A549 (cell line): ENCODE measurements around the gene SIK3.

Experiments
- CHD4 ChIP-seq: fragments of 200-600 bp; sonication (generic); IDR thresholded peaks from 2 replicates; pipeline ENCODE4 v1.6.1; 2016; ENCODE audit warnings: antibody characterized with exemption, mild to moderate bottlenecking, borderline replicate concordance
- CTCF ChIP-seq: fragments of >200 bp; sonication (Bioruptor Twin); formaldehyde crosslinking; IDR thresholded peaks from 3 replicates; pipeline ENCODE4 v1.5.1; 2016
- ELK1 ChIP-seq: fragments of 150-350 bp; IDR thresholded peaks from 2 replicates; pipeline ENCODE4 v1.6.1; 2014; ENCODE audit warnings: low read depth, mild to moderate bottlenecking, low read length
- EP300 ChIP-seq, 2 experiments: fragments of >200 bp; sonication (Bioruptor Twin); formaldehyde crosslinking; IDR thresholded peaks; 2 replicates in 1 of 2; 3 replicates in 1 of 2; pipeline ENCODE4 v1.6.1; 2016 to 2017

- TF ChIP-seq CTCF (no peak), CHD4 (no peak), EP300 (IDR thresholded peaks at IDR 0.05) (no peak), ELK1 (no peak)
These were observed 257.4 kb downstream of the SIK3 start for GRCh38 chr11:116840746-116841296.
